GM19452 (cell line): ENCODE data around the gene DNAH6.
"Not testable (repeated sequence)": the region's sequence is repeated elsewhere in the genome, so short reads cannot be mapped to it uniquely, and the experiment has no call there.

Experiments
- ATAC-seq: cut with Tn5 transposase; IDR thresholded peaks from one replicate; pipeline ENCODE4 v1.9.1; 2021; ENCODE audit not compliant: unreplicated experiment

The DNAH6 gene, protein sequence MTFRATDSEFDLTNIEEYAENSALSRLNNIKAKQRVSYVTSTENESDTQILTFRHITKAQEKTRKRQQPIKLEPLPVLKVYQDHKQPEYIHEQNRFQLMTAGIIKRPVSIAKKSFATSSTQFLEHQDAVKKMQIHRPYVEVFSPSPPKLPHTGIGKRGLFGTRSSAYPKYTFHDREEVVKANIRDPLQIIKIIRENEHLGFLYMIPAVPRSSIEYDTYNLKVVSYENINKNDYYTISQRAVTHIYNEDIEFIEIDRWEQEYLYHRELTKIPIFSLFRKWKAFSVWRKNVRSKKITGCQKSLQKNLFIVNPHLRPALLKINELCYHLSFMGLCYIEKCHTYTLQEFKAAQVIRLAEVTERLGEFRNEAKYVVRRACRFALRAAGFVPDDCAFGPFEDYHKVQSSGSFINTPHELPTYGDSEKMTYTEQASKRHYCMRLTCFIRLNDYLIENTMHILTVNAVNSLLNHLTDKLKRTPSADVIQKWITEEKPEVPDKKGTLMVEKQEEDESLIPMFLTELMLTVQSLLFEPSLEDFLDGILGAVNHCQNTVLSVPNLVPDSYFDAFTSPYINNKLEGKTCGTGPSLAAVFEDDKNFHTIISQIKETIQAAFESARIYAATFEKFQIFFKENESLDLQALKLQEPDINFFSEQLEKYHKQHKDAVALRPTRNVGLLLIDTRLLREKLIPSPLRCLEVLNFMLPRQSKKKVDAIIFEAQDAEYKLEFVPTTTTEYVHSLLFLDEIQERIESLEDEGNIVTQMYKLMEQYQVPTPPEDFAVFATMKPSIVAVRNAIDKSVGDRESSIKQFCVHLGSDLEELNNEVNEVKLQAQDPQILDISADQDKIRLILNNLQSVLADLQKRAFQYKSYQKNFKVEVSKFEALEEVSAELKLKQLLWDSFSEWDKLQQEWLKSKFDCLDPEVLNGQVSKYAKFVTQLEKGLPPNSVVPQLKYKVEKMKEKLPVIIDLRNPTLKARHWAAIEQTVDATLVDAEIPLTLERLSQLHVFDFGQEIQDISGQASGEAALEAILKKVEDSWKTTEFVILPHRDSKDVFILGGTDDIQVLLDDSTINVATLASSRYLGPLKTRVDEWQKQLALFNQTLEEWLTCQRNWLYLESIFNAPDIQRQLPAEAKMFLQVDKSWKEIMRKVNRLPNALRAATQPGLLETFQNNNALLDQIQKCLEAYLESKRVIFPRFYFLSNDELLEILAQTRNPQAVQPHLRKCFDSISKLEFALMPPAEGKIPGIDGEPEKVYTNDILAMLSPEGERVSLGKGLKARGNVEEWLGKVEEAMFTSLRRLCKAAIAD (N-terminal part only)

GRCh38 chr2:84516234-84516986, at the start of gene DNAH6:
DNAH6 (plus strand) TSS chr2:84516498; CDS start chr2:84517827, 1,329 bp downstream.
- peak; percentile 98 for ATAC-seq

- no peak for ATAC-seq
Measured at GRCh38 chr2:84467389-84467788, 48.9 kb upstream of the DNAH6 start.

- ATAC-seq, result not testable (repeated sequence)
Measured at GRCh38 chr2:84472423-84472822, 43.9 kb upstream of the DNAH6 start.

DNA sequence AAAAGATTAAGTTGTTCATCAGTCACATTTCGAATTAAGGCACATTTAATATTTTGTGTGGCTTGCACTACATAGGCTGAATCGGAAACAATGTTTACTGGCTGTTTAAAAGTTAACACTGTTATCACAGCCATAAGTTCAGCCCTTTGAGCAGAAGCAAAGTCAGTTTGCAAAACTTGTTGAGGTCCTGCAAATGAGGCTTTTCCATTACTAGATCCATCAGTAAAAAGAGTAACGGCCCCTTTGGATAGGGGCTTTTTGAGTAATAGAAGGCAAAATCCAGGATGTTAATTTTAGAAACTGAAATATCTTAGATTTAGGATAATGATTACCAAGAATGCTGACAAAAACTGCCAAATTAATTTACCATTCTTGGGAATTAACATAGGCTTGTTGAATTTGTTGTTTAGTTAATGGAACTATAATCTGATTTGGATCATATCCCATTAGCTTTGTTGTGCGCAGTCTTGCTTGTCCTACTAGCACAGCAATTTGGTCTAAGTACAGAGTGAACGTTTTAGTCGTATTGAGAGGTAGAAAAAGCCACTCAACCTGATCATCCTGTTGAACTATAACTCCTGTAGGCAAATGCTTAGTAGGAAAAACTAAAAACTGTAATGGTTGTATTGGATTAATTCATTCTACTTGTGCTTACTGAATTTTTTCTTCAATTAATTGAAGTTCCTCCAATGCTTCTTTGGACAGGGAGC, 43.3 kb upstream of the DNAH6 start:
- no peak for ATAC-seq

- ATAC-seq, result no peak
Measured at GRCh38 chr2:84474176-84474575, 42.1 kb upstream of the DNAH6 start.

GRCh38 chr2:84477886-84478285, 38.4 kb upstream of the DNAH6 start:
- no peak for ATAC-seq

DNA sequence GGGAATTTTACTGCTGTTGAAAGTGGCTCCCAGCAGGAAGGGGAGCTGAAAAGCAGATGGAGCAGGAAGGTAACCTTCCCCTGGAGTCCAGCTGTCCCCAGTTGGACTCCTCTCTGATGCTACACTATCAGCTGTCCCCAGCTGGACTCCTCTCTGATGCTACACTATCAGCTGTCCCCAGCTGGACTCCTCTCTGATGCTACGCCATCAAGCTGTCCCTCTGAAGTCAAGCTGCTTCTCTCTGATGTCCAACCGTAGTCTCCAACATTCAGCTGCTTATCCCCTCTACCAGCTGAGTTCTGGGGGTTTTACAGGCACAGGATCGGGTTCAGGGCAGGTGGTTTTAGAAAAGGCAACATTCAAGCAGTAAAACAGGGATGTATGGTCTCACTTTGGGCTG, 37.4 kb upstream of the DNAH6 start:
- no peak for ATAC-seq

DNA sequence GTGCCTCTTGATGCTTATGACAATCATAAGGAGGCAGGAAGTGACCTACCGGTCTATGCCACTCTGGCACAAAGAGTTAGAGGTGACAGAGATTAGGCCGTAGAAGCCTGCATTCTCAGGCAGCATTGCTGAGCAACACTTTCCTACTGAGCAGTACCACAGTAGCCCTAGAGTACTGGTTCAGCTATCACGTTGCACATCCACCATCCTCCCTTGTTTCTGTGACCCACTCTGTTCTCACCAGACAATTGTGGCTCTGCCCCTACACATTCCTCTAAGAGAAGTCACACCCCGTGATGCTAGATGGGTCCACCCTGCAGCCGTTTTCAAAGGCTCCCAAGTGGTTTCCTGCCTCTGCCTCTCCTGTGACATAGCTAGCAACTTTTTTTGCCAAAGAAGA, 34.6 kb upstream of the DNAH6 start:
- ATAC-seq, result no peak

DNA sequence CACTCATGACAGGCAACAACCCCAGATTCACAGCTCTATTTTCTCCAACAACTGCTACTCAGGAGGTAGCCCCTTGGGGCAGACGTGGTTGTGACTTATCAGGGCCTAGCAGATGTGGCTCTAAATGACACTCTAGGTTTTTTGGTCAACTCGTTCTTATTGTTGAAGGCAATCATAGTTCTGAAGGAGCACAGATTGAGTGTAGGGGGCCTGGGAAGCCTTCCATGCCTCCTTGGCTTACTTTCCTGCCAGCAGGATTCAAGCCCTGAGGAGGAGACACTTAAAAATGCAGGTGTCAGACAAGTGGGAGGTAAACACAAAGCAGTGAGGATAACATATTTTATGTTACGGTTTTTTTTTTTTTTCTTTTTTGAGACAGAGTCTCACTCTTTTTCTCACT, 33.7 kb upstream of the DNAH6 start:
- no peak for ATAC-seq

DNA sequence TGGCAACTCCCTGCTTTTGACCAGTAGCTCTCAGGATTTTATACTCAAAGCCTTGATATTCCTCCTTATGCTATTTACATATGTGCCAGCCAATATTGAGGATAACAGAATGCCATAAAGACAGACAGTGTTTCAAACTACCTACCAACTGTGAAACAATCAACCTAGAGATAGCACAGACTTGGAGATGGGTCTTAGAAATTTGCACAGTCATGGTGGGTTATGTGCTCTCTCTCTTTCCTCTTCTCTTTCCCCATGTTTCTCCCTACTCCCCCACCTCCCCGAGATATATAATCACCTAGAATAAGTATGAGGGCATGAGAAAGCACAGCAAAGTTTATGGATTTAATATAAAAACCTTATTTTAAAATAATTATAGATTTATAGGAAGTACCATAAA, 33.0 kb upstream of the DNAH6 start:
- ATAC-seq, result no peak

GRCh38 chr2:84486441-84487115, 29.7 kb upstream of the DNAH6 start:
- no peak for ATAC-seq

DNA sequence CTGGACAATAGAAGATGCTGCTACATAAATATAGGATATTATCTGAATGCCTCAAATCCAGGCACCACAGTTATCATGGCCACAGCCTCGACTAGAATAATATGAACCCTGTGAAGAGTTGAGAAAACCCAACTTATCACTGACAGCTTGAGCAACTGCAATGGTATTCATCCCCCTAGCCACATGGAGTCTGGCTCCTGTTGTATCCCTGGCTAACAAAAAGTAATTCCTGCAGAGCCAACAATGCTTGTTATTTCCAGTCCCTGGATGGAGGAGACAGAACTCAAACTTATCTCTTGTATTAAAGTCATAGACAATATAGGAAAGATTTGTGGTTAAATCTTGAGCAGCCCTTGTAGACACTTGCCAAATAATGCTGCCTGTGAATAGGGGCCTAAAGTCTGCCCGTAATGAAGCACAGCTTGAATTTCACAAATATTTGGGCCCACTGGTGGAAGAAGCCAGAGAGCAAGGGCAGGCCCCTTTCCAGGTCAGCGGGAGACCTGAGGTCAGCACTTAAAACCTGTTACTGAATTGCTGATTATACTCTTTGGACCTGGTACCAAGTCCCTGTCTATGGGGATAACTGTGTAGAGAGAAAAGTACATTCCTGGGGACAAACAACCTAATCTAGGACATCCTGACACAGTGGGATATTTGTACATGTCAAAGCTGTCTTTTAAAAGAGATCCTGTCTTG, 28.9 kb upstream of the DNAH6 start:
- ATAC-seq, result no peak

GRCh38 chr2:84491256-84491655, 25.0 kb upstream of the DNAH6 start:
- no peak for ATAC-seq

GRCh38 chr2:84491741-84492140, 24.6 kb upstream of the DNAH6 start:
- ATAC-seq, result no peak

- ATAC-seq, result no peak
Measured at GRCh38 chr2:84492571-84492970, 23.7 kb upstream of the DNAH6 start.

GRCh38 chr2:84493514-84493913, 22.8 kb upstream of the DNAH6 start:
- no peak for ATAC-seq

GRCh38 chr2:84494070-84494469, 22.2 kb upstream of the DNAH6 start:
- ATAC-seq, result no peak

GRCh38 chr2:84495539-84496146, 20.7 kb upstream of the DNAH6 start:
- ATAC-seq, result peak; percentile 79
